KMS-11 (cell line): Measurements from ENCODE around the gene PACSIN1.

Experiments used
- H2AFZ ChIP-seq: fragments of 200-600 bp; sonication (generic); 2 replicates; pipeline ENCODE4 v1.6.1; 2016; ENCODE audit warnings: antibody characterized with exemption, mixed run types, low read depth
- H3K27ac ChIP-seq: fragments of 200-600 bp; sonication (generic); 2 replicates; pipeline ENCODE4 v1.6.1; 2016; ENCODE audit warnings: mild to moderate bottlenecking, mixed run types
- H3K27me3 ChIP-seq: fragments of 200-600 bp; sonication (generic); 2 replicates; pipeline ENCODE4 v1.6.1; 2017; ENCODE audit warnings: mild to moderate bottlenecking, low read depth, mixed run types, moderate library complexity; ENCODE audit not compliant: insufficient read depth
- H3K36me3 ChIP-seq: fragments of 200-600 bp; sonication (generic); 2 replicates; pipeline ENCODE4 v1.6.1; 2017; ENCODE audit warnings: mild to moderate bottlenecking, mixed run types; ENCODE audit not compliant: insufficient read depth
- H3K4me1 ChIP-seq: fragments of 200-600 bp; sonication (generic); 2 replicates; pipeline ENCODE4 v1.6.1; 2016; ENCODE audit warnings: mild to moderate bottlenecking, low read depth, mixed run types; ENCODE audit not compliant: poor library complexity, severe bottlenecking
- H3K4me2 ChIP-seq: fragments of 200-600 bp; sonication (generic); 2 replicates; pipeline ENCODE4 v1.7.0; 2016; ENCODE audit warnings: mild to moderate bottlenecking, mixed run types
- H3K4me3 ChIP-seq: fragments of 200-600 bp; sonication (generic); IDR thresholded peaks from 2 replicates; pipeline ENCODE4 v1.6.1; 2017; ENCODE audit warnings: low read depth, low read length, mixed read lengths; ENCODE audit not compliant: insufficient read depth
- H3K79me2 ChIP-seq: fragments of 200-600 bp; sonication (generic); 2 replicates; pipeline ENCODE4 v1.6.1; 2016; ENCODE audit warnings: low read depth, mixed run types; ENCODE audit not compliant: insufficient read depth
- H3K9ac ChIP-seq: fragments of 200-600 bp; sonication (generic); 2 replicates; pipeline ENCODE4 v1.6.1; 2016; ENCODE audit warnings: mild to moderate bottlenecking, mixed run types
- H4K20me1 ChIP-seq: fragments of 200-600 bp; sonication (generic); 2 replicates; pipeline ENCODE4 v1.6.1; 2016; ENCODE audit warnings: mild to moderate bottlenecking, mixed run types; ENCODE audit not compliant: insufficient read depth
- CTCF ChIP-seq: fragments of 200-600 bp; sonication (generic); conservative IDR thresholded peaks from 2 replicates; pipeline ENCODE4 v1.6.1; 2017; ENCODE audit warnings: low read depth, mild to moderate bottlenecking, antibody characterized with exemption, low read length, moderate library complexity, mixed read lengths

Gene PACSIN1

GRCh38 chr6:34463299-34463698, 2.6 kb upstream of the PACSIN1 start:
- H4K20me1 ChIP-seq: no peaks in the 10 kb centered on the region
- H3K27ac ChIP-seq: no peak overlapping the region
- H3K4me1 ChIP-seq: no peaks in the 10 kb centered on the region
- H3K36me3 ChIP-seq: no peaks in the 10 kb centered on the region
- H2AFZ ChIP-seq: no peak overlapping the region
- H3K79me2 ChIP-seq: no peaks in the 10 kb centered on the region
- no peak for TF ChIP-seq CTCF
- no peaks in the 10 kb centered on the region for H3K27me3 ChIP-seq
- no peak overlapping the region for H3K4me3 ChIP-seq
- no peak overlapping the region for H3K4me2 ChIP-seq
- no peak overlapping the region for H3K9ac ChIP-seq

- Histone ChIP-seq H3K4me2 (no peak overlapping the region), H3K4me3 (no peak overlapping the region), H3K4me1 (no peaks in the 10 kb centered on the region), H3K79me2 (no peaks in the 10 kb centered on the region), H4K20me1 (no peaks in the 10 kb centered on the region), H3K9ac (no peak overlapping the region), H2AFZ (no peak overlapping the region), H3K36me3 (no peaks in the 10 kb centered on the region), H3K27me3 (no peaks in the 10 kb centered on the region), H3K27ac (no peak overlapping the region)
- no peak for TF ChIP-seq CTCF
Measured at GRCh38 chr6:34463849-34464248, 2.0 kb upstream of the PACSIN1 start.

GRCh38 chr6:34466242-34467185, 638 bp downstream of the PACSIN1 start:
- TF ChIP-seq CTCF: no peak
- no peak overlapping the region for H3K27ac ChIP-seq

GRCh38 chr6:34468378-34468892, 2.6 kb downstream of the PACSIN1 start:
- H3K4me3 ChIP-seq: no peak overlapping the region
- no peak overlapping the region for H3K9ac ChIP-seq
- H3K27me3 ChIP-seq: no peaks in the 10 kb centered on the region
- H2AFZ ChIP-seq: no peak overlapping the region
- H3K4me2 ChIP-seq: no peak overlapping the region
- H3K36me3 ChIP-seq: no peaks in the 10 kb centered on the region
- no peaks in the 10 kb centered on the region for H3K4me1 ChIP-seq
- no peaks in the 10 kb centered on the region for H3K79me2 ChIP-seq
- no peaks in the 10 kb centered on the region for H4K20me1 ChIP-seq
- no peak overlapping the region for H3K27ac ChIP-seq
- no peak for TF ChIP-seq CTCF

More at GRCh38 chr6:34466242-34467185, 638 bp downstream of the PACSIN1 start:
- Histone ChIP-seq H3K79me2 (no peaks in the 10 kb centered on the region), H4K20me1 (no peaks in the 10 kb centered on the region), H3K9ac (no peak overlapping the region), H3K36me3 (no peaks in the 10 kb centered on the region), H3K27me3 (no peaks in the 10 kb centered on the region), H3K4me3 (no peak overlapping the region), H2AFZ (peak overlapping the region; percentile 26; the same call in 1 of the 2 replicates), H3K4me1 (no peaks in the 10 kb centered on the region), H3K4me2 (no peak overlapping the region)
